ENCODE results near the gene SLC25A1.

Gene SLC25A1

DNA sequence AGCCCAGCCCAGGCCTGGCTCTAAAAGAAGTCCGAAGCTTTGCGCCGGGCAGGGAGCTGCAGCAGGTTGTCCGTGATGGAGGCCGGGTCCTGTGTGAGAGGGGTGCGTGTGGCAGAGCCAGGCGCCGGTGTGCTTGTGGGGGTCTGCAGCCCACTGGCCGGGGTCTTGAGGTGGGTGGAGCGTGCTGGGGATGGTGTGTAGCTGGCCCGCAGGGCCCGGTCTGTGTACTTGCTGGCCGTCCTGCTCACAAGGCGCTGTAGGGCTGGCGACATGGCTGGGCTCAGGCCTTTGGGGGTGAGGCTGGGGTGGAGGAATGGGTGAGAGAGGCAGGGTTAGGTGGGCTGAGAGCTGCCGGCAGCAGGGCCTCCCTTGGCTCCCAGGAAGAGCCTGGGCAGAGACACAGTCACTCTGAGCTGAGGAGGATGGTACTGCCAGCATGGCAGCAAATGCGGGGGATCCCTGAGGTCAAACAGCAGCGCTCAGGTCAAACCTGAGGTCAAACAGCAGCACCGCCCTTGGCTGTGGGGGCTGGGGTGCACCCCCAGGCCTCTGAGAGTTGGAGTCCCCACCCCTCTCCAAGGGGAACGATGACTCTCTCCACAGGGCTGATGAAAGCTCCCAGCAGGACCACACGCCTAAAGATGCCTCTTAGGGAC, 44.2 kb downstream of the SLC25A1 start:
- no peak for DNase-seq

DNA sequence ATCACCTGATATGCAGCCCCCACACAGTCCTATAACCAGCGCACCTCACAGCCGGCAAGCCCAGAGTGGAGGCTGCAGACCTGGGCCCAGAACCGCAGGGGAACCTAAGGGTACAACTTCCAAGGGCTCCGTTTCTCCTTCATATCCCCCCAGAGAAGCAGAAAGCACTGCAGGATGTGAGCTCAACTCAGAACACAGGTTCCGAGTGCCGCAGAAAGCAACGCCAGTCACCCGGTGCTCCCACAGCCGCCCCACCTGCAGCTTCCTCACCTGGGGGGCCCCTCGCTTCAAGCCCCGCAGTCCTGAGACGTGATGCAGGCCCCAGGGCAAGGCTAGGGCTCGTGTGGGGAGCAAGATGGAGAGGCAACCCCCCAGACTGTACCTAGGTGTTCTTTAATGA, 45.0 kb downstream of the SLC25A1 start:
- no peak for DNase-seq

DNA sequence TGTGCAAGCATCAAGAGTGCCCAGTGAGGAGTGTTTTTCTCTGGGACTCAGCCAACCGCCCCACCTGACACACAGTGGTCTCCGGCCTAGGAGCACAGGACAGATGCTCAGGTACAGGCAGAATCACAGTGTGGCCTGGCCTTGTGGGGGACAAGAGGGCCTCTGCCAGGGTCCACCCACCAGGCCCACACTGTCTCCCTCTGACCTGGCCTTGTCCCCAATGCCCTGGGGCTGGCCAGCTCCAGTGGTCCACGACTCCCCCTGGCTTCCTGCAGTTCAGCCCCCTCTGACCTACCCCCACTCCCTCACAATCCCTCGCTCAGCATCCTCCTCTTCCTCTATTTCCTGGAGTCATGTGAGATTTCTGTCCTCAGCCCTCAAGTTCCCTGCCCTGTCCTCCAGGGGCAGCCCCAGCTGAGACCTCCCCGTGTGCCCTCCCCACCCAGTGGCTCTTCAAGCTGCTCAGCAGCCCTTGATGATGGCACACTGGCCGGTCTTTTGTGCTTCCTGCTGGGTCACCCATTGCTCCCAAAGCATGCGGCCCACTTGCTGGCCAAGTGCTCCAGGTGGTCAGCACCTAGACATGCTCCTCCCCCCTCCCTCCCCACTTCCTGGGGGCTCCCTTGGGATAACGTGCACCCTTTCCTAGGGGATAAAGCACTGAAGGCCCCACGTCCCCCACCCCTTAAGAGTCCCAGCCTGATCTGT, 45.7 kb downstream of the SLC25A1 start:
- no peak for DNase-seq

DNA sequence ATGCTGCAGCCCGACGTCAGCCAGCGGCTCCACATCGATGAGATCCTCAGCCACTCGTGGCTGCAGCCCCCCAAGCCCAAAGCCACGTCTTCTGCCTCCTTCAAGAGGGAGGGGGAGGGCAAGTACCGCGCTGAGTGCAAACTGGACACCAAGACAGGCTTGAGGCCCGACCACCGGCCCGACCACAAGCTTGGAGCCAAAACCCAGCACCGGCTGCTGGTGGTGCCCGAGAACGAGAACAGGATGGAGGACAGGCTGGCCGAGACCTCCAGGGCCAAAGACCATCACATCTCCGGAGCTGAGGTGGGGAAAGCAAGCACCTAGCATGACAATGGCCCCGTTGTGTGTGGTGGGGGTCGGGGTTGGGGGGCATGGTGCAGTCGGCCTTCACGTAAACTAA, 46.4 kb downstream of the SLC25A1 start:
- DNase-seq, result no peak

DNA sequence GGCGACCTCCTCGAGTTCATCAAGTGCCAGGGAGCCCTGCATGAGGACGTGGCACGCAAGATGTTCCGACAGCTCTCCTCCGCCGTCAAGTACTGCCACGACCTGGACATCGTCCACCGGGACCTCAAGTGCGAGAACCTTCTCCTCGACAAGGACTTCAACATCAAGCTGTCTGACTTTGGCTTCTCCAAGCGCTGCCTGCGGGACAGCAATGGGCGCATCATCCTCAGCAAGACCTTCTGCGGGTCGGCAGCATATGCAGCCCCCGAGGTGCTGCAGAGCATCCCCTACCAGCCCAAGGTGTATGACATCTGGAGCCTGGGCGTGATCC, 46.9 kb downstream of the SLC25A1 start:
- no peak for DNase-seq

DNA sequence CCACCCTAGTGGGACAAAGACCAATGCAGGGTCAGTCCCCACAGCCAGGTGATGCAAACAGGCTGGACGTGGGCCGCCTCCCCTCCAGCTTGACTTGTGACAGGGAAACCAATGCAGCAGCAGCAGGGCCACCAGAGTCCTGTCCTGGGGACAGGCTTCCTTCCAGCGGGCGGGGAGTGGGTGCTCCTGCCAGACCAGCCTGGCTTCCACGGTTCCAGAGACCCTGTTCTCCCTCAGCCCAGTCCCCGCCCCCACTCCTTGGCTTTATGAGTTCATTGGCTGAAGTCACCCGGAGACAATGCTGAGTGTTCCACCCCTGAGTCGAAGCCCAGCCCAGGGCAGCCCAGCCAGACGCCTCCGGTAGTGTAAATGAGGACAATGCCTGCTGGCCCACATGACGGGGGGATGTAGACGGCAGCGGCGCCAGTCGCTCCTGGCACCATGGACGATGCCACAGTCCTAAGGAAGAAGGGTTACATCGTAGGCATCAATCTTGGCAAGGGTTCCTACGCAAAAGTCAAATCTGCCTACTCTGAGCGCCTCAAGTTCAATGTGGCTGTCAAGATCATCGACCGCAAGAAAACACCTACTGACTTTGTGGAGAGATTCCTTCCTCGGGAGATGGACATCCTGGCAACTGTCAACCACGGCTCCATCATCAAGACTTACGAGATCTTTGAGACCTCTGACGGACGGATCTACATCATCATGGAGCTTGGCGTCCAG, 47.4 kb downstream of the SLC25A1 start, which contains the start of gene TSSK2:
Gene TSSK2, plus strand, starts transcription at position 350 of the 726 bp plus-strand sequence. Its CDS starts 92 bp downstream, at position 442.
- DNase-seq, result no peak

DNA sequence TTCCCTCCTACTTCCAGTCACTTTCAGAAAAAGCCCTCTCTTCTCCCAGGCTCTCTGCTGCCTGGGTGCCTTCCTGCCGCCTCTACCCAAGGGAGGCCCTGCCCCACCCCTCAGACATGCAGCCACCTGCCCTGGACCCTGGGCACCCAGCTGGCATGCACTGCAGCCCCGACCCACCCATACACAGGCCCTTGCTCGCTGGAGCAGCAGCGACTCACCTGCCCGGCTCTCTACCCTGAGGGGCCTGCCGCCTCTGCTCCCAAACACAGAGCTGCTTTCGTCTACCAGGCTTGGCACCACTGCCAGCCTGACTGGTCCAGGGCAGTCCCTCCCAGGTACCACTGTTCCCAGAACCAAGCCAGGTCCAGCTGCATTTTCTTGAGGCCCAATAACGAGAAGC, 48.7 kb downstream of the SLC25A1 start:
- DNase-seq, result no peak

DNA sequence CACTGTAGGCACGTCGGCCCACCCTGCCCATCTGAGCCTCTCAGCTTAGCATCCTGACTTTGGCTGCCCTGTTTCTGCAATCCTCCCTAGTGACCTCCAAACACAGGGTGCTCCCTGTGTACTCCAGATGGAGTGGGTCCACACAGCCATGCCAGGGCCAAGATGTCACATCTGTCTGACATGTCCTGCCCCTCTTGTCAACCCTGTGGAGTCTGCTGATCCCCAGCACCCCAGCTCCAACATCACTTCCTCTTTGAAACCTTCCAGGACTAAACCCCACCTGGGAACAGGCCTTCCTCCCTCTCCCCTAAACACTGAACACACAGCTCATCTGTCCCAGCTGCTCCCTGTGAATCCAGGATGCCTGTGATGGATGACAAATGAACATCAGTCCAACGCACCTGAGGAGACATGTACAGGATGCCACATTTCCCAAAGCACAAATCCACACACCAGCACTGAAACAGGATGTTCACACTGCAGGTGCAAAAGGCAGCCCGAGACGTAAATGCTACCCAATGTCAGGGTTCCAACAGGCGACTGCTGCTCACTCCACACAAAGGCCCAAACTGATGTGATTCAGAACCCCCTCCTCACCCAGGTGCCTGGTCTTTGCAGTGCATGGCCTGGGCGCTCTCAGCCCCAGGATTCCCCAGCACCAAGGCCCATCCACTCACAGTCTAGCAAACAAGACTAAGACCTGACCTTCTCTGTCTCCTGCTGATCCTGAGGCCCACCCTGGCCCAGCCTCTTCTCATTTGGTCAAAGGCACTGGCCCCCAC, 49.4 kb downstream of the SLC25A1 start:
- DNase-seq, result no peak

DNA sequence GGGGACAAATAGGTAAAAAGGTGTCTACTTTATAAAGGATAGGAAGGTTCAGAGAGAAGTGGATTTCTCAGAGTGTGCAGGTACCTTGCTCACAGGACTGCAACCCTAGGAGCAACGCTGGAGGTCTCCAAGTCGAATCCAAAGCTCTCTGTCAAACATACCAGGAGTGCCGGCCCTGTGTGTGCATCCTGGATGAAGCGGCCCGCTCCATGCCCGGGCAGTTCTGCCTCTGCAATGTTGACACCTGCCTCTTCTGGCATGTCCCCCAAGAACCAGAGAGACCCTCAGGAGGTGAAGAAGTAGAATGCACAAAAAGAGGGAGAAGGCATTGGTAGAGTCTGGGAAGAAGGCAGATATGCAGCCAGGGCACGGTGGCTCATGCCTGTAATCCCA, 50.5 kb downstream of the SLC25A1 start:
- no peak for DNase-seq

DNA sequence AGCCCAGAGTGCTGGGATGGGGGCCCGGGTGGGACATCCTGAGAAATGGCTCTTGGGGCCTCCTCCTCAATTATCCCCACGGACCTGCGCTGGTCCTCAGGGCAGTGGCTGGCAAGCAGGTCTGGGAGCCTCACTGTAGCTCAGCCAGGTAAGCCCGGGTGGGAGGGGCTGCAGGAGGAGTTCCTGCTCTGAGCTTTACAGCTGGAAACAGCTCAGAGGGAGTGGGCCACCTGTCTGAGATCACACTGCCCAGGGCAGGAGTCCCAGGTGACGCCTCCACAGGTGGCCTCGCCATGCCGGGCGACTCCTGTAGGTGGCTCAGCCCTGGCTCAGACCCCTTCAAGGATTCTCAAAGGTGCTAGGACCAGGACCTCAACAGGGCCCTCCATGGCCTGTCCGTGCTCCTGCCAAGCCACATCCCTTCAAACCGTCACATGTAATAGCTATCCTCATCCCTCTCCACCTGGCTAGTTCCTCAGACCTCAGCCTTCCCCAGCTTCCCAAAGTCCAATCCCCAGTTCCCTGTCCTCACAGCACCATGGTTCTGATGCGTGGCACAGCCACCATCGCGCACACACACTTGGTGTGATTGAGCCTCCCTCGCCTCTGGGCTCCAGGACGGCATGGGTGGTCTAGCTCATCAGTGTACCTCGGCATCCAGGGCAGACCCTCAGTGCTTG, 51.1 kb downstream of the SLC25A1 start:
- no peak for DNase-seq

DNA sequence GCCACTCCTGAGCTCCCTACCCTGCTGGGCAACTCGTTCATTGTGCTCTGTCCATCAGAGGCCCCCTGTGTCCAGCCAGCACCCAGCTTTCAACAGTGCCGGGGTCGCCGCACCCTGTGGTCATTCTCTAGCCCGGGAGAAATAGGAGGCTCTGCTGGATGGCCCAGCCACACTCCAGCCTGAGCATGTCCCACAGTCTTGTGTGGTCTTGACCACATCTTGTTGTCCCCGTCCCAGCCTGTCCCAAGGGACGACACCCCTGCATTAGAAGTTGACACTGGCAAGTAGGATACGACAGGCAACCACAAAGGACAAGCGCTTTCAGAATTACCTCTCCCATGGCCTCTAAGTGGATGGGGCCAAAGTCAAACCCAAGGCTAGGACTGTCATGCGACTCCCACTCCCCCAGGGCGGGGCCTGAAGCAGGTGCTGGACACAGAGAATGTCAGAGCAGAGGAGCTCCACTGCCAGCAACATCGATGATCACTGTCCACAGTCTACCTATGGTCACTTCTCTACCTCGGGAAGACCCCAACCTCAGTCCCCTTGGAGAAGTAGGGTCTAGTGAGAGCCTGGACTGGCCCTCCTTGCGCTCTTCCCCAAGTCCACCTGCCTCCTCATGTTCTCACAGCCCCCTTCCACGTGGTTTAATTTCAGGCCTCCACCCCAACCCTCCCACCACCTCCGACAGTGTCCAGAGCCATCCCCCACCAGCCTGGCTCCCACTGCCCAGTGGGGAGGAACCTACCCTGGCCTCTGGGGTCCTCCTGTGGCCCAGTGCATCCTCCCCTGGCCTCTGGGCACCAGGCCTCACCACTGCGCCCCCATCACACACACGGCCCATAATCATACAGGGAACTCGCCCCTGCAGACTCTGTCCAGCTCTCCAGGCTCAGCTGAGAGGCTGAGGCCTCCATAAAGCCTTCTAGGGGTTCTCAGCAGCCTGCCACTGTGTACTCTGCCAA, 51.9 kb downstream of the SLC25A1 start:
- DNase-seq, result no peak

Data from CD4-positive, alpha-beta T cell treated with Interleukin-10 for 1 hour (primary cell).